Activated effector memory CD4-positive, alpha-beta T cell treated with anti-CD3 and anti-CD28 coated beads, Interleukin-2, amount 50 U/mL, for 16 hours (primary cell): ENCODE measurements around the gene VPS52.
A peak's percentile ranks its signal among the peaks of the same experiment; 100 is the strongest.

Experiments used
- DNase-seq: peaks from one replicate; pipeline ENCODE4 v3.0.0-alpha.2; 2020

VPS52 gene

GRCh38 chr6:33248932-33249731 is 22.5 kb downstream of the VPS52 start:
- DNase-seq = peak; percentile 98

GRCh38 chr6:33248643-33248931 is 23.1 kb downstream of the VPS52 start:
- no peak for DNase-seq

- DNase-seq = peak; percentile 96
Measured at GRCh38 chr6:33247977-33248642, 23.6 kb downstream of the VPS52 start.

GRCh38 chr6:33243476-33243875 is 28.2 kb downstream of the VPS52 start:
- peak; percentile 31 for DNase-seq

GRCh38 chr6:33241968-33242367 is 29.7 kb downstream of the VPS52 start:
- DNase-seq = no peak

- DNase-seq = no peak
Measured at GRCh38 chr6:33237741-33238140, 33.9 kb downstream of the VPS52 start.

- no peak for DNase-seq
Measured at GRCh38 chr6:33236852-33237251, 34.8 kb downstream of the VPS52 start.

GRCh38 chr6:33236328-33236727 is 35.3 kb downstream of the VPS52 start:
- no peak for DNase-seq

GRCh38 chr6:33235221-33235634 is 36.4 kb downstream of the VPS52 start:
- DNase-seq = no peak

- peak; percentile 2 for DNase-seq
Measured at GRCh38 chr6:33226503-33227120, 45.1 kb downstream of the VPS52 start.

- peak; percentile 48 for DNase-seq
Measured at GRCh38 chr6:33217681-33218080, 54.0 kb downstream of the VPS52 start.

- DNase-seq = peak; percentile 31
Measured at GRCh38 chr6:33217246-33217645, 54.4 kb downstream of the VPS52 start.

GRCh38 chr6:33216117-33216649 is 55.5 kb downstream of the VPS52 start:
- peak; percentile 42 for DNase-seq

- peak; percentile 60 for DNase-seq
Measured at GRCh38 chr6:33215271-33216116, 56.2 kb downstream of the VPS52 start.

- no peak for DNase-seq
Measured at GRCh38 chr6:33213989-33214335, 57.7 kb downstream of the VPS52 start.

- DNase-seq = peak; percentile 66
Measured at GRCh38 chr6:33213166-33213988, 58.3 kb downstream of the VPS52 start.

GRCh38 chr6:33212857-33213165 is 58.9 kb downstream of the VPS52 start:
- DNase-seq = no peak

GRCh38 chr6:33211666-33212422 is 59.8 kb downstream of the VPS52 start:
- peak; percentile 49 for DNase-seq

- DNase-seq = peak; percentile 34
Measured at GRCh38 chr6:33211136-33211535, 60.5 kb downstream of the VPS52 start.

- DNase-seq = peak; percentile 41
Measured at GRCh38 chr6:33209856-33210255, 61.8 kb downstream of the VPS52 start.
